ENCODE results near the gene PLPP2. TPM values are rescaled to one million over a fixed set of nuclear protein-coding genes. Genes with fewer than 3 reads are reported as not detected.

Gene PLPP2
- 10 to 100 TPM; 40.1 to 76.6 TPM for total RNA-seq

- peak within 1 kb of the TSS; percentile 44 to 55 for H3K4me3 ChIP-seq
- H3K9me3 ChIP-seq: no peaks in the 10 kb centered on the region
- peak; percentile 9 for TF ChIP-seq POLR2A (IDR thresholded peaks at IDR 0.05)
- TF ChIP-seq CTCF (IDR thresholded peaks at IDR 0.05): no peak
- TF ChIP-seq POLR2AphosphoS5 (IDR thresholded peaks at IDR 0.05): no peak
- no peaks in the 10 kb centered on the region for H3K27me3 ChIP-seq (replicated peaks; ENCODE audit: insufficient read depth)
- H3K36me3 ChIP-seq: no peaks in the 10 kb centered on the region
- peak within 1 kb of the TSS; percentile 83 to 87 for H3K27ac ChIP-seq
- H3K4me1 ChIP-seq (replicated peaks): peaks cover 8% of the 10 kb centered on the region
- WGBS: no CpG with 5 or more reads among the region's 60 CpGs
- intact Hi-C loops (cut with DNase I): no loop called here
- no peak for DNase-seq (ENCODE audit: low spot score)
Observed at GRCh38 chr19:291006-291521, at the start of gene PLPP2. PLPP2 (minus strand) TSS chr19:291403; CDS start chr19:291336, 67 bp downstream.

- H3K4me1 ChIP-seq (replicated peaks): peaks cover 22% of the 10 kb centered on the region
- H3K27me3 ChIP-seq (replicated peaks; ENCODE audit: insufficient read depth): no peaks in the 10 kb centered on the region
- no peaks in the 10 kb centered on the region for H3K36me3 ChIP-seq
- no peak overlapping the region for H3K27ac ChIP-seq
- 80% methylated on average over 15 of the region's 15 CpGs for WGBS
- no peak for TF ChIP-seq POLR2AphosphoS5 (IDR thresholded peaks at IDR 0.05)
- TF ChIP-seq CTCF (IDR thresholded peaks at IDR 0.05): no peak
- no peak for TF ChIP-seq POLR2A (IDR thresholded peaks at IDR 0.05)
- H3K4me3 ChIP-seq: no peak overlapping the region
- intact Hi-C loops (cut with DNase I): no loop called here
- DNase-seq (ENCODE audit: low spot score): no peak
- H3K9me3 ChIP-seq: no peaks in the 10 kb centered on the region
Observed at GRCh38 chr19:340620-341385, 49.6 kb upstream of the PLPP2 start.

GRCh38 chr19:339262-339887 lies 48.2 kb upstream of the PLPP2 start:
- no peak overlapping the region for H3K27ac ChIP-seq
- TF ChIP-seq POLR2A (IDR thresholded peaks at IDR 0.05): no peak
- no peak for TF ChIP-seq POLR2AphosphoS5 (IDR thresholded peaks at IDR 0.05)
- TF ChIP-seq CTCF (IDR thresholded peaks at IDR 0.05): no peak
- H3K36me3 ChIP-seq: no peaks in the 10 kb centered on the region
- intact Hi-C loops (cut with DNase I): no loop called here
- DNase-seq (ENCODE audit: low spot score): no peak
- no peak overlapping the region for H3K4me3 ChIP-seq
- H3K4me1 ChIP-seq (replicated peaks): peaks cover 22% of the 10 kb centered on the region
- WGBS: 90% methylated on average over 10 of the region's 10 CpGs
- no peaks in the 10 kb centered on the region for H3K9me3 ChIP-seq
- no peaks in the 10 kb centered on the region for H3K27me3 ChIP-seq (replicated peaks; ENCODE audit: insufficient read depth)

GRCh38 chr19:338421-338820 lies 47.2 kb upstream of the PLPP2 start:
- no peaks in the 10 kb centered on the region for H3K27me3 ChIP-seq (replicated peaks; ENCODE audit: insufficient read depth)
- no peak overlapping the region for H3K27ac ChIP-seq
- no peak for DNase-seq (ENCODE audit: low spot score)
- peaks cover 21% of the 10 kb centered on the region for H3K4me1 ChIP-seq (replicated peaks)
- H3K9me3 ChIP-seq: no peaks in the 10 kb centered on the region
- no peak overlapping the region for H3K4me3 ChIP-seq
- intact Hi-C loops (cut with DNase I): no loop called here
- H3K36me3 ChIP-seq: no peaks in the 10 kb centered on the region
- WGBS: 91% methylated on average over 5 of the region's 5 CpGs
- TF ChIP-seq CTCF (IDR thresholded peaks at IDR 0.05) (no peak), POLR2A (IDR thresholded peaks at IDR 0.05) (no peak), POLR2AphosphoS5 (IDR thresholded peaks at IDR 0.05) (no peak)

Data from prostate gland (tissue), 2 donors.